GM18873 (cell line): ENCODE data around the gene FXYD3.
"Not testable (repeated sequence)": the region's sequence is repeated elsewhere in the genome, so short reads cannot be mapped to it uniquely, and the experiment has no call there.

ENCODE experiments used
- ATAC-seq: cut with Tn5 transposase; IDR thresholded peaks from one replicate; pipeline ENCODE4 v1.9.1; 2021; ENCODE audit warnings: mild to moderate bottlenecking, moderate library complexity, moderate number of reproducible peaks; ENCODE audit not compliant: unreplicated experiment, low FRiP score

The FXYD3 gene

GRCh38 chr19:35085947-35086346 is 29.7 kb upstream of the FXYD3 start:
- no peak for ATAC-seq

- ATAC-seq, result no peak
These were observed 29.2 kb upstream of the FXYD3 start for GRCh38 chr19:35086455-35086854.

- ATAC-seq, result no peak
These were observed 28.2 kb upstream of the FXYD3 start for GRCh38 chr19:35087393-35087792.

- no peak for ATAC-seq
These were observed 27.3 kb upstream of the FXYD3 start for GRCh38 chr19:35088131-35088913.

- ATAC-seq, result no peak
These were observed 26.1 kb upstream of the FXYD3 start for GRCh38 chr19:35089554-35089953.

GRCh38 chr19:35090160-35090505 is 25.5 kb upstream of the FXYD3 start:
- no peak for ATAC-seq

- ATAC-seq, result no peak
These were observed 25.0 kb upstream of the FXYD3 start for GRCh38 chr19:35090506-35091214.

- no peak for ATAC-seq
These were observed 22.2 kb upstream of the FXYD3 start for GRCh38 chr19:35093430-35093829.

GRCh38 chr19:35093941-35094647 is 21.5 kb upstream of the FXYD3 start:
- no peak for ATAC-seq

- ATAC-seq, result no peak
These were observed 21.0 kb upstream of the FXYD3 start for GRCh38 chr19:35094656-35095055.

- no peak for ATAC-seq
These were observed 19.8 kb upstream of the FXYD3 start for GRCh38 chr19:35095667-35096368.

GRCh38 chr19:35098413-35099049 is 17.1 kb upstream of the FXYD3 start:
- no peak for ATAC-seq

GRCh38 chr19:35099155-35099896 is 16.3 kb upstream of the FXYD3 start:
- ATAC-seq, result no peak

GRCh38 chr19:35099897-35100275 is 15.7 kb upstream of the FXYD3 start:
- no peak for ATAC-seq

GRCh38 chr19:35100588-35101533 is 14.8 kb upstream of the FXYD3 start:
- no peak for ATAC-seq

GRCh38 chr19:35101949-35102348 is 13.7 kb upstream of the FXYD3 start:
- not testable (repeated sequence) for ATAC-seq

- not testable (repeated sequence) for ATAC-seq
These were observed 12.0 kb upstream of the FXYD3 start for GRCh38 chr19:35103614-35104013.

- no peak for ATAC-seq
These were observed 11.3 kb upstream of the FXYD3 start for GRCh38 chr19:35104361-35104760.

GRCh38 chr19:35105047-35105410 is 10.6 kb upstream of the FXYD3 start:
- no peak for ATAC-seq
